GM19324 (cell line): ENCODE data around the gene AJUBA.
"Not testable (repeated sequence)": the region's sequence is repeated elsewhere in the genome, so short reads cannot be mapped to it uniquely, and the experiment has no call there.

ENCODE experiments used
- ATAC-seq: cut with Tn5 transposase; IDR thresholded peaks from one replicate; pipeline ENCODE4 v1.9.1; 2021; ENCODE audit warnings: mild to moderate bottlenecking, moderate library complexity; ENCODE audit not compliant: unreplicated experiment, low FRiP score

The AJUBA gene

DNA sequence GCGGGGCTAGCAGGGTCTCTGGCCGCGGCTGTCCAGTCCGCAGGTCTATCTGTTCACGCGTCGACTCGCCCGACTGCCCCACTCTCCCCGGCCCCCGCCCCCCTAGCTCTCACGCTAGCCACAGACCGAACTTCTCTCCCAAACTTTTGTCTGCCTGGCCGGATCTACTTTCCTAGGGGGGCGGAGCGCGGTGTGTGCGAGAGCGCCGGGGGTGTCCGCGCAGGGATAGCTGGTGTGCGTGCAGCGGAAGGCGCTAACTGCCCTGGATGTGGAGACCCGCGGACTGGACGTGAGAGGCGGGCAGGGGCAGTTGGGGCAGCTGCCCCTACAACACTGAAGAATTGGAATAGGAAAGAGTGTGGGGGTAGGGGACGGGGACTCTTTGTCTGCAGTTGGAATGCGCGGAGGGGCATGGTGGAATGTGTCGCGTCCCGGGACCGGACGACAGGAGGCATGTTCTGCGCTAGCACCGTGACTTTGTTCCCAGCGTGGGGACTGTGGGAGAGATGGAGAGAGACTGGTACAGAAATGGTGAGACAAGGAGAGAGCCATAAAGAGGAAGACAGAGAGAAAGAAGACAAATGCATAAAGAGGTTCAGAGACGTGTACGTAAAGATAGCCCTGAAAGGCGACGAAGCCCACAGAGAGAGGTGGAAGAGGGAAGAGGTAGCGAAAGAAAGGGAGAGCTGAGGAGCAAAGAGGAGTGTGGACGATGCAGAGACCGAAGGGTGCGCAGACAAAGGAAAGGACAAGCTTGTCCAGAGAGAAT lies at the start of gene AJUBA:
TSS of gene AJUBA (minus strand) at position 75 of the 769 bp plus-strand sequence. CDS start 285 bp downstream, outside the sequence.
- ATAC-seq: no peak

DNA sequence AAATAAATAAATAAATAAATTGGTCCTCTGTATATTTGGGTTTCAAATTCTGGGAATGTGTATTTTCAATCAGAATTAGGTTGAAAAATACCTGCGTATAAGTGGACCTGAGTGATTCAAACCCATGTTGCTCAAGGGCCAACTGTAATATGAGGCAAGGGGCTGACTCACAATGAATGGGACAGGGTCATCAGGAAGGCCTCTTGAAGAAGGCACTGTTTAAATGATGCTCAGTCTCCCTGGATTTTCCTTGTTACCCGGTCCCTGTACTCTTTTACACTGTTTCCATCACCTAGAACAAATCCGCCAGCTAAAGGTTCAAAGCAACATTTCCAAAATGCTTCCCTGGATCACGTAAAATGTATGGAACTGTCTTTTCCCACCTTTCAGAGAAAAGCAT lies 48.6 kb upstream of the AJUBA start:
- ATAC-seq: no peak

DNA sequence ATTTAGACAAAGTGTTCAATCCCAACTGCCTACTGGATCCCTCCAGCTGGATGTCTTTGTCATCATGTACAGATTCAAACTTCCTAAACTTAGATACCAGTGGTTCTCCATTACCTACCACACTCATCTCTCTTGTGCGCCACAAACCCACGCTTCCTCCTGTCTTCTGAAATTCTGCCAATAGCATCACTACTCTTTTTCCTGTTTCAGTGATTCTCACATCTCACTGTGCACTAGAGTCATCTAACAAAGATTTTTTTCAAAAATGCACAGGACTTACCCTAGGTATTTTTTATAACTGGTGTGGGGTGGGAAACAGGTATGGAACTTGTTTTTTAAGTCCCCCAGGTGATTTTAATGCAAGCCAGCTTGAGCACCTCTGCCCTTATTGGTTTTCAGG lies 46.4 kb upstream of the AJUBA start:
- no peak for ATAC-seq

DNA sequence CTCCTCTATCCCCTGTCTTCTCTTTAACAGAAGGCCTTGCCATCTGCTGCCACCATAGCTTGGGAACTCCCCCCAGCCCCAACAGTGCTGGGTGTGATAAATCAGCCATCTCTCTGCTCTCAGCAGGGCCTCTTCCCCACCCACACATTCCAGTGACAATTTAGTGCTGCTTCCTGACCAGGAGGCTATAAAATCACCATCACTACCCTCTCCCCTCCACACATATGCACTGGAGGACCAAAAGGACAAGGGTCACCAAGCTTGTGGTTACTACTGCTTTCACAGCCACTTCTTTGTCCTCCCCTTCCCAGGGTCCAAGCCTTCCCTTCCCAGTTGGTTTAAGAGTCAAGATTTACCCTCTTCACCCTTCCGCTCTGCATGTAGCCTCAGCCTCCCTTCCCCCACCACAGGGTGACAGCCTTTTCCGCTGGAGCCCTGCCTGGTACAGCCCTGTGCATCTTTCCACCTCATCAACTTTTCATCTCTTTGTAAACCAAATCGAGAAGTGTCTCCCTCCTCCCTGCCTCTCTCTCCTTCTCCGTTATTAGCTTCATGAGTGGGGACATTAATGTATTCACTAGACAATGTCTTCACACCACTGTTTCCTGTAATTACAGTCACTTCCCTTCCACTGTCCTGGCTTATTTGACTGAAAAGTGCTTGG lies 42.9 kb upstream of the AJUBA start:
- no peak for ATAC-seq

DNA sequence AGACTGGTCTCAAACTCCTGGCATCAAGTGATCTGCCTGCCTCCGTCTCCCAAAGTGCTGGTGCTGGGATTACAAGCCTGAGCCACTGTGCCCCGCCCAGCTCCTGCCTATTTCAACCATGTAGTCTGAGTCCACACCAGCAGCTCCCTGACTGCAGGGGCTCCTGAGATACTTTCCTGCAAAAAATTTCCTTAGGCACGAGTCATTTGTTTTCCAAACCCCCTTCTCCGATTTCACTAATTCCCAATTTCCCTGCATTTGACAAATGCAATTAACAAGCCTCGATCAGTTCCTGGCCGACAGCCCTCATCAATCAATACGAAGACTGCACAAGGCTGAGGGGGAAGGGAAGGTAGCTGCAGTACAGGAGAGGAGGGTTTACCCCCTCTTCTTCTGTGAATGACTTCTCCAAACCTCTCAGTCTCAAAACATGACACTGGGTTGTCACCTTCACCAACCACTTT lies 42.3 kb upstream of the AJUBA start:
- no peak for ATAC-seq

DNA sequence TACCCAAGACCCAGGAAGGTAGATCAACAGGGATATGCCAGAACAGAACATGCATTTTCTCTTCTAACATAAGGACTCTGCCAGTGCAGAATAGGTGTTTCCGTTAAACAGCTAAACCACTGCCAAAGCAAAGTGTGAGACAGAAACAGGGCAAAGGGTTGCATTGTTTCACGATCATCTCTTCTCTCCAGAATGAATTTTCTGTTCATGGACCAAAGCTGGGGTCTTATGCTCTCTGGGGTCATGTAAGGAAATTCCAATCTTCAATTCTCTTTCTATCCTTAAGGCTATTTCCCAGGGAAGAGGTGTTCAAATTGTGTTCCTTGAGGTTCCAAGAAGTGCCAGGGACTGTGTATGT lies 41.4 kb upstream of the AJUBA start:
- no peak for ATAC-seq

DNA sequence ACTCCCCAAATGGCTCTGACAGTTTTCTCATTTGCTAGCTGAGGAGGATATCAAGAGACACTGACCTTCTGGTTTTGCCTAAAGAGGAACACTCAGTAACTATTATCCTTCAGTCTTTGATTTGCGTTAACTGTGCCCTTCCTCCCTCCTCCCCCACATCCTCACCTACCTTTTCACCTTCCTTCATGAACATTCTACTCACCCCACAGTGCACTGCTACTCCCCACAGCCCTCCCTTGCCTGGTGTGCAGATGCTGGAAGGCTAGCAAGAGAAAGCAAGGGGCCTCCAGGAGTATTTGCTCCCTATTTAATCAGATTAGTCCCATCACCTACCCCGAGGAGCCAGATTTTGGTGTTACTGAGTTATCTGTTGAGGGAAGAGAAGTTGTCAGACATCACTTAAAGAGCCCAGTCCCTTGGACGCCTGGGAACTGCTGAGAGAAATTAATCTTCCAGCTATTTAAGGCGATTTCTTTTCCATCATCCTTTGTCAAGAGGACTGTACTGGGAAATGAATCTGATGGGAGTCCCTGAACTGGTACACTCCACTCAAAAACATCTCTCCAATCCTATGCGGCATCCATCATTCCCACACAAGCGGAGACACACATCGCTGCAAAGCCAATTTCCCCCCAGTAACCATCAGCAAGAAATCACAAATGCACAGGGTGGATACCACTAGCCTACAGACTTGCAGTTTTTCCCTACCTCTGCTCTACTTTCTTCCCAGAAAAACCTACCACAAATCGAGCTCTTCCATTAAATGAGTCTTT lies 40.9 kb upstream of the AJUBA start:
- ATAC-seq: no peak

DNA sequence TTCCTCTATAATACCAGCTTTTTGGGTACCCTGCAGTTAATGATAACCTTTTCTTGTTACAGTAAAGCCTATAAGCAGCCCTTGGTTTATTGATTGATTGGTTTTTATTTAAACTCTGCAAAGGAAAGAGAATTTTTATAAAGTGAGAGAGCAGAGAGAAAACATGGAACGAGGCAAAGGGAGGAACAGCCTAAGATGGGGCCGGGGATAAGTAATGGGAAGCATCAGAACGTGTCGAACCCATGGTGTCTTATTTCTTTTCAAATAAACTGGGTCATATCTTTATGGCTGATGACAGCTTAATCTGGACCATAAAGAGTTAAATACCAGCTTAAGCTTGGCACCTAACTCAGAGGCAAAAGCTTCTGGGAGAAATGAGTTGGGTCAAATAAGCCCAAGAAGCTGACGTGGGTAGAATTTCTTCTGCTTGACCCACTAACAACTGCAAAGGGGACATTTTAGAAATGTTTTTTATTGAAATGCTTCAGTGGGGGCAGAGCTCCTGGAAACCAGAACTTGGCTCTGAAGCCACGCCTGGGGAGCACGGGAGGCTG lies 39.6 kb upstream of the AJUBA start:
- no peak for ATAC-seq

DNA sequence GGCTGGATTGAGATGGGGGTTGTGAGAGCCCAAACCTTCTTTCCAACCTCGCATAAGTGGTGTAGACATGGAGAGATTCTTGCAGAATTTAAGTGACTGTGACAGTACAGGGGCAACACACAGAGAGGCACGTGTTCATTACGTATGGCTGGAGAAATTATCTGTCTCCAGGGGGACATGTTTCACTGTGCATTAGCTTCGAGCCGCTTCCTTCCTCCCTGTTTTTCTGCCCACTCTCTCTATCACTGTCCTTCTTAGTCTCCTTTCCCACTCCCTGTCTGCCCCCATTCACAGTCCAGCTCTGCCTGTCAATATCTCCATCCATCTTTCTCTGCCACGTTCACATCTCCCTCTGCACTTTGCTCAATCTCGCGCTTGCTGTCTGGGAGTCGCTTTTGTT lies 39.1 kb upstream of the AJUBA start:
- no peak for ATAC-seq

DNA sequence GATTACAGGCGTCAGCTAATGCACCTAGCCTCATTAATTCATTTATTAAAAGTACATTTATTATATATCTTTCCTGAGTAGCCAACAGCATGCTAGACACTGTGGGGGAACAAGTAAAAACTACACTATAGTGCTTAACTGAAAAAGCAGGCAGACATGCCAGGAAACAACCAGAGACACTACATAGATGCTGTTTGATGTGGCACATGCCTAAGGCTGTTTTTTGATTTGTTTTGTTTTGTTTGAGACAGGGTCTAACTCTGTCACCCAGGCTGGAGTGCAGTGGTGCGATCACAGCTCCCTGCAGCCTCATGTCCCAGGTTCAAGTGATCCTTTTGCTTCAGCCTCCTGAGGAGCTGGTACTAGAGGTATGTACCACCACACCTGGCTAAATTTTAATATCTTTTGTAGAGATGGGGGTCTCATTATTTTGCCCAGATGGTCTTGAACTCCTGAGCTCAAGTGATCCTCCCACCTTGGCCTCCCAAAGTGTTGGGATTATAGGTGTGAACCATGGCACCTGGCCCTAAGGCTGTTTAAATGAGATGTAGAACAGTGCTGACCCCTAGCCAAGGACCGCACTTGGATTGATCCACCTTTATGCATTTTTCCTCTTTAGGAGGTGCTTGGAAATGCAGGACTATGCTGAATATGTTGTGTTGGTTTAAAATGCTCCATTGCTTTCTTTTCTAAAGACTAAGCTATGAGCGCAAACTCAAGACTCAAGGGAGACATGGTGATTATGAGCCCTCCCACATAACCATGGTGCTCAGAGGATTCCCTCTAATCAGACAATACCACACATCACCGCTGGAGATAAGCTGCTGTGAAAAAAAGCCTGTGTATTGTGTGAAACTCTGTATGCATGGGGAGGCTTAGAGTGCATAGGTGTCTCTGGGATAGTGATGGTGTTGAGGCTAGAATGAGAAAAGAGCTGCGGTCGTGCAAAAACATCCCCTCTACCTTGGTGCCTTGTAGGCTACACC lies 38.1 kb upstream of the AJUBA start:
- ATAC-seq: no peak

DNA sequence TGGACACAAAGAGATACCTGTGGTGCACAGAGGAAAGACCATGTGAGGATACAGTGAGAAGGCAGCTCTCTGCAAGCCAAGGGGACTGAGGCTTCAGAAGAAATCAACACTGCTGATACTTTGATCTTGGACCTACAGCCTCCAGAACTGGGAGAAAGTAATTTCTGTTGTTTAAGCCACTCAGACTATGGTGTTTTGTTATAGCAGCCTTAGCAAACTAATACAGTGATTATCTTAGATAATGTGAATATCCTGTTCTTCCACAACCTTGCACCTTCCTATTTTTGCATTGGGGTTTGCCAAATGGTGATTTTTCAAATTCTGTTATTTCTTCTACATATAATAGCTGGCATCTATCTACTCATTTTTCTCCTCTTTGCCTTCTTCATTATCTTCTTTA lies 35.8 kb upstream of the AJUBA start:
- ATAC-seq: no peak

DNA sequence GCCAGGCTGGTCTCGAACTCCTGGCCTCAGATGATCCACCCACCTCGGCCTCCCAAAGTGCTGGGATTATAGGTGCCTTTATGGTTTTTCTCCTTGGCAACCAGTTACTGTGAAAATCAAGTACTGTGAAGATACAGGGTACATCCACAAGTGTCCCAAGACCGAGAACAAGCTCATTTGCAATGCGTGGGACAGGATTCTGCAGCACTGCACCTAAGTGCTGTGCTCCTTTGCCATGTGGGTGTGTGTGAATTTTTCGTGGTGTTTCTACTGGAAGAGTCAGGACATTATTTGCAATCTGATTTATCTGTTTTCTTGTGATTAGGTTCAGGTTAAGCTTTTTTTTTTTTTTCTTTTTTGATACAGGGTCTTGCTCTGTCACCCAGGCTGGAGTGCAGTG lies 34.7 kb upstream of the AJUBA start:
- ATAC-seq: no peak

DNA sequence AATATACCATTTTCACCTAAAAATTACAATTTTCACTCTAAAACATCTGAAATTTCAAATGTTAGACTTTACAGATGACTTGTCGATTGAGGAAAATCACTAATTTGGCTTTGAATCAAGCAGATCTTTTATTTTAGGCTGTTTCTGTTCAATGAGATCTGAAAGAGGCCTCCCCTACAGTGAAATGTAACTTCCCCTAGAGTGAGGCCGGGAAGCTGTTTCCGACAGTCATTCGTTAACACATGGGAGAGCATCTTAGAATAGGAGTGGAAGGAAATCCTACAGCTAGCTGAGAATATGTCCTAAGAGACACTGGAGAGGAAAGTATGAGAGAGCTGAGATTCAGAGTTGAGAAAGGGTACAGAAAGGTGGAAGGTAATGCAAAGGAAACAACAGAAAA lies 33.3 kb upstream of the AJUBA start:
- no peak for ATAC-seq

DNA sequence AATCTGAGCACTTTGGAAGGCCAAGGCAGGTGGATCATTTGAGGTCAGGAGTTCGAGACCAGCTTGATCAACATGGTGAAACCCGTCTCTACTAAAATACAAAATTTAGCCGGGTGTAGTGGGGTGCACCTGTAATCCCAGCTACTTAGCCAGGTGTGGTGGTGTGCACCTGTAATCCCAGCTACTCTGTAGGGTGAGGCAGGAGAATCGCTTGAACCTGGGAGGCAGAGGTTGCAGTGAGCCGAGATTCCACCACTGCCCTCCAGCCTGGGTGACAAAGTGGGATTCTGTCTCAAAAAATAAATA lies 31.4 kb upstream of the AJUBA start:
- ATAC-seq: not testable (repeated sequence)

DNA sequence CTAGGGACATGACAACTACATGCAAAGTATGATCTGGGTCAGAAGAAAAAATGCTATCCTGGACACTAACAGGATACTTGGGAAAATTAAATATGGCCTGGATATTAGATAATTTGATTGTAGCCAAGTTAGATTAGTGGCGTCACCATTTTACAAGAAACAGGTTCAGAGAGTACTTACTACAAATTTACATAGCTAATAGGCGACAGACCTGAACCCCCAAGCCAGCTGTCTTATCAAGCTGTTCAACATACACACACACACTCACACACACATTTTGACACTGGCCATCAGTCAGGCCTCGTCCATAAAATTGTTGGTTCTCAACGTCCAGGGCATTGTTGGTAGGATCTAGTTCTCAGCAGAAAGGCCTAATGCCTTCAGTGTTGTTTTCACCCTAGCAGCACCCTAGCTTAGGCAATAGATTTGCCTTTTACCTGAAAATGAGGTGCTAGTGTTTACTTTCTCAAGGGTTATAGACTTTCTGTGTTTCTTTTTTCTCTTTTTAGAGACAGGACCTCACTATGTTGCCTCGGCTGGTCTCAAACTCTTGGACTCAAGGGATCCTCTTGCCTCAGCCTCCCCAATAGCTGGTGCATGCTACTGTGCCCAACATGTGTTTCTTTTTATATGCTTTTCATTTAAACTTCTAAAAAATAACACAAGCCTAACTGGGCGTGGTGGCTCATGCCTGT lies 30.9 kb upstream of the AJUBA start:
- ATAC-seq: no peak

DNA sequence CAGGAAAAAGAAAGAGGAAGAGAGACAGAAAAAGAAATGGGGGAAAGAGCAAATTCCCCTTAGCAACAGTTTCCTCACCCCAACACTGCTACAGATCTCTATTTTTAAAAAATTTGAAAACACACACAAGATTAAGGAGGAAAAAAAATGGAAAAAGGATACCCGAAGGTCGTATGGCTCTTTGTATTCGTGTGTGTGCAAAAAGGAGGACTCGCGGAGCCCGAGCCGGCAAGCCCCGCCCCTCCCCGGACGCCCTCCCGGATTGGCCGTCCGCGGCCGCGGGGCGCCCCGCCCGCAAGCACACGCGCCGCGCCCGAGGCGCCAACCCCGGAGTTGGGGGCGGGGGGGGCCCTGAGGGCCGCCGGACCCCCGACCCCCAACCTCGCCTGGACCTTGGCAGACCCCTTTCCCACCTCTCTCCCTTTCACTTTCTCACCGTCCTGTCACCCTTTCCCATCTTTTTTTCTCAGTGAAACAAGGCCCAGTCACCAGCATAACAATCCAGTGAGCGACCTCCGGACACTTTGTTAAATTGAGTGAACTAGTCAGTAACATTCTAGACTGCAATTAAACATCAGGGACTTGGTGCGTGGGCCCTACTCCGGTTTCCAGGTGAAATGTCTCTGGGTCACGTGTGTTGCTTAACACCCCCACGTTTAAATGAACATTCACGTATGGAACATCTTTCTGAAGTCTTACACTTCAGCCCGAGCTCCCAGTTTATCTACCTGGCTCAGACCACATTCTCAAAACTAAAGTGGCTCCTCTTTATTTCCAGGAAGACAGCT lies 27.8 kb upstream of the AJUBA start, which contains the start of gene C14orf93:
TSS of gene C14orf93 (minus strand) at position 205 of the 788 bp plus-strand sequence. CDS start 11,120 bp downstream, outside the sequence.
- peak; percentile 33 for ATAC-seq

DNA sequence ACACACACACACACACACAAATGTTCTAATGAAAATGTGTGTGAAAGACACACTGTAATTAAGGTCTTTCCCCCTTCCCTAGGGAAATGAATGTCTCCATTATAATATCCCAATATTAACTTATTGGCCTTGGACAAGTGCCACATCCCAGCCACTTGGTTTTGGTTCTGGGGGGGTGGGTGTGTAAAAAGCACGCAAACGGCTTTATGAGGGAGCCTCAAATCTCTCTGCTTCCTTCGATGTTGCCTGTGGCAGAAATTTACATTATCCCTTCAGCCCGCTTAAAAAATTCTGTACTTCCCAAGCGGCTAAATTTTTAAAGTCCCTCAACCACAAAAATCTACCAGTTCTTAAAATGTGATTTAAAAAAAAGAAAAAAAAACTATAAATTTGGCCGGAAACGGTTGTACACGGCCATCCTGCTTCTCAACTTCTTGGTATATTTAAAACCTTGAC lies 27.2 kb upstream of the AJUBA start:
- no peak for ATAC-seq

DNA sequence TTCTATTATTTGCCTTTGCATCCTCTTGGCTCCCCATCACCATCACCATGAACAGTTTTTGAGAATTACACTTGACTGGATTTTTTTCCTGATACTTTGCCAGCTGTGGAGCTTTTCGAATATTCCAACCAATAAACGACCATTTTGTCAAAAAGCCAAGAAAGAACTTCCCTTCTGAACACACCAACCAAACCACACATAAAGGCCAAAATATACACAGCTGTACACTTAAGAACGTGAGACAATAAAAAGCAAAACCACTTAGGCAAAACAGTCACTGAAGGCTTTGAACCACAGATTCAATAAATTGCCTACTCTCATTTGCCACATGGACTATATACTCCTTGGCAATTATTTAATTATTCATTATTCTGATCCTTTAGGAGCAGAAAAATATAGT lies 26.5 kb upstream of the AJUBA start:
- ATAC-seq: no peak
